Right ventricle myocardium superior (tissue), 1 donor: ENCODE results near the gene SLC25A51. TPM values are rescaled to one million over a fixed set of nuclear protein-coding genes. Genes with fewer than 3 reads are reported as not detected.
A peak's percentile ranks its signal among the peaks of the same experiment; 100 is the strongest.
"Not testable (repeated sequence)": the region's sequence is repeated elsewhere in the genome, so short reads cannot be mapped to it uniquely, and the experiment has no call there.

Experiments used
- ATAC-seq: fragments of 200-7000 bp; cut with Tn5 transposase; one replicate; pipeline ENCODE4 v1.9.1; 2020; ENCODE audit warnings: mild to moderate bottlenecking; ENCODE audit not compliant: poor library complexity
- DNase-seq: peaks from one replicate; pipeline ENCODE4 v3.0.0-alpha.2; 2020
- intact Hi-C: fragments of 100-400 bp; cut with DNase I; formaldehyde crosslinking; loops from one replicate; pipeline ENCODE4 v1.11.2; 2022
- total RNA-seq: library from RNA; stranded (reverse); fragmentation: NEBNext Ultra II Directional; extraction: Animal tissue kit (Norgen Biotek cat#: 25700); gene quantifications from one replicate; pipeline ENCODE4 v1.2.1, GENCODE V29; 2021
- donor health status: DM: no; HTN: yes; CAD: no; lungs with severe emphysema.

SLC25A51 gene
- total RNA-seq, 1 donor from 2014 or later = 20.0 TPM

GRCh38 chr9:37913480-37914153, 9.7 kb upstream of the SLC25A51 start:
- intact Hi-C loops = loop anchor here (5.0 kb wide), 2 partner anchors 249 to 449 kb away; no protein-coding TSS in a partner anchor
- DNase-seq (peak; percentile 81), ATAC-seq (peak; percentile 91)

- ATAC-seq (no peak), DNase-seq (no peak)
- intact Hi-C loops = loop anchor here (5.0 kb wide), 2 partner anchors 251 to 451 kb away; no protein-coding TSS in a partner anchor
These were observed 7.3 kb upstream of the SLC25A51 start for GRCh38 chr9:37911271-37911681.

- DNase-seq = no peak
- intact Hi-C loops = loop anchor here (5.0 kb wide), 2 partner anchors 252 to 452 kb away; no protein-coding TSS in a partner anchor
- ATAC-seq = no peak
These were observed 6.3 kb upstream of the SLC25A51 start for GRCh38 chr9:37910271-37910670.

GRCh38 chr9:37909836-37910235, 5.9 kb upstream of the SLC25A51 start:
- intact Hi-C loops = loop anchor here (5.0 to 10.0 kb wide), 3 partner anchors 155 to 452 kb away; partner anchors contain the start of gene TRMT10B
- DNase-seq, ATAC-seq: not testable (repeated sequence)

GRCh38 chr9:37909326-37909725, 5.4 kb upstream of the SLC25A51 start:
- no peak for ATAC-seq
- no peak for DNase-seq
- intact Hi-C loops = loop anchor here (10.0 kb wide), 1 partner anchor 155 kb away; the partner anchor contains the start of gene TRMT10B

- no peak for DNase-seq
- intact Hi-C loops = loop anchor here (10.0 kb wide), 1 partner anchor 154 kb away; the partner anchor contains the start of gene TRMT10B
- no peak for ATAC-seq
These were observed 4.8 kb upstream of the SLC25A51 start for GRCh38 chr9:37908698-37909186.

- intact Hi-C loops = loop anchor here (10.0 kb wide), 1 partner anchor 153 kb away; the partner anchor contains the start of gene TRMT10B
- DNase-seq (no peak), ATAC-seq (no peak)
These were observed 4.4 kb upstream of the SLC25A51 start for GRCh38 chr9:37908283-37908682.

GRCh38 chr9:37906312-37907239, 2.6 kb upstream of the SLC25A51 start:
- DNase-seq (no peak), ATAC-seq (no peak)
- intact Hi-C loops = loop anchor here (10.0 kb wide), 1 partner anchor 152 kb away; the partner anchor contains the start of gene TRMT10B

GRCh38 chr9:37905776-37906175, 1.8 kb upstream of the SLC25A51 start:
- intact Hi-C loops = loop anchor here (10.0 kb wide), 1 partner anchor 151 kb away; the partner anchor contains the start of gene TRMT10B
- ATAC-seq (no peak), DNase-seq (no peak)

GRCh38 chr9:37905131-37905505, 1.2 kb upstream of the SLC25A51 start:
- intact Hi-C loops = loop anchor here (10.0 kb wide), 1 partner anchor 150 kb away; the partner anchor contains the start of gene TRMT10B
- ATAC-seq (no peak), DNase-seq (no peak)

- intact Hi-C loops = loop anchor here (5.0 to 10.0 kb wide), 2 partner anchors 150 to 498 kb away; partner anchors contain the start of gene TRMT10B
- peak; percentile 34 for ATAC-seq
- no peak for DNase-seq
These were observed 661 bp upstream of the SLC25A51 start for GRCh38 chr9:37904445-37905130.

GRCh38 chr9:37902796-37903646, 906 bp downstream of the SLC25A51 start:
- DNase-seq (no peak), ATAC-seq (no peak)
- intact Hi-C loops = loop anchor here (5.0 to 10.0 kb wide), 2 partner anchors 148 to 499 kb away; partner anchors contain the start of gene TRMT10B

- DNase-seq (no peak), ATAC-seq (no peak)
- intact Hi-C loops = loop anchor here (5.0 to 10.0 kb wide), 2 partner anchors 147 to 500 kb away; partner anchors contain the start of gene TRMT10B
These were observed 1.8 kb downstream of the SLC25A51 start for GRCh38 chr9:37902131-37902530.

GRCh38 chr9:37899041-37899440, 4.9 kb downstream of the SLC25A51 start:
- intact Hi-C loops = no loop called here
- ATAC-seq (no peak), DNase-seq (no peak)

- intact Hi-C loops = no loop called here
- ATAC-seq (no peak), DNase-seq (no peak)
These were observed 6.3 kb downstream of the SLC25A51 start for GRCh38 chr9:37897665-37898064.

- no peak for ATAC-seq
- DNase-seq = no peak
- intact Hi-C loops = no loop called here
These were observed 11.9 kb downstream of the SLC25A51 start for GRCh38 chr9:37892063-37892462.

GRCh38 chr9:37891042-37891441, 12.9 kb downstream of the SLC25A51 start:
- intact Hi-C loops, ATAC-seq, DNase-seq: not testable (repeated sequence)
